PC-9 (cell line): ENCODE measurements around the gene ANKRD39. TPM values are rescaled to one million over a fixed set of nuclear protein-coding genes. Genes with fewer than 3 reads are reported as not detected.
A peak's percentile ranks its signal among the peaks of the same experiment; 100 is the strongest.

Experiments used
- Bru-seq: library from RNA; stranded (reverse); fragments of 400-500 nt; gene quantifications from one replicate; lab custom pipeline; 2021; lab: Mats Ljungman, UMichigan
- BruChase-seq, 2 experiments: library from RNA; stranded (reverse); fragments of 400-500 nt; gene quantifications; one replicate each; lab custom pipeline; 2021; lab: Mats Ljungman, UMichigan
- BruUV-seq: library from RNA; stranded (reverse); fragments of 400-500 nt; replicated peaks from 2 replicates; lab custom pipeline; 2021; lab: Mats Ljungman, UMichigan
- CTCF ChIA-PET: fragments of 300-600 bp; sonication (Branson Sonifier 250); formaldehyde crosslinking; loops from one replicate; lab custom pipeline; 2022; ENCODE audit warnings: antibody characterized with exemption; lab: Charles Lee
- POLR2A ChIA-PET: fragments of 300-600 bp; sonication (Branson Sonifier 250); formaldehyde crosslinking; loops from one replicate; lab custom pipeline; 2022; ENCODE audit warnings: antibody characterized with exemption; ENCODE audit not compliant: unreplicated experiment; lab: Charles Lee
- DNase-seq, 2 experiments: peaks; one replicate each; pipeline versions ENCODE4 v3.0.0 to v3.0.0-alpha.2; 2015 to 2022; ENCODE audit warnings: mixed read lengths in 1 of 2
- H2AFZ ChIP-seq: fragments of 200-600 bp; sonication (generic); 2 replicates; pipeline ENCODE4 v1.8.1; 2017; ENCODE audit warnings: antibody characterized with exemption
- H3F3A ChIP-seq: fragments of 200-600 bp; sonication (generic); 2 replicates; pipeline ENCODE4 v1.8.1; 2017; ENCODE audit warnings: antibody characterized with exemption, mild to moderate bottlenecking, low read depth; ENCODE audit not compliant: insufficient read depth
- H3K27ac ChIP-seq: fragments of 200-600 bp; sonication (generic); 2 replicates; pipeline ENCODE4 v1.6.1; 2016; ENCODE audit warnings: mixed run types
- H3K27me3 ChIP-seq: fragments of 200-600 bp; sonication (generic); 2 replicates; pipeline ENCODE4 v1.6.1; 2016; ENCODE audit warnings: low read depth, mixed run types; ENCODE audit not compliant: insufficient read depth
- H3K36me3 ChIP-seq: fragments of 200-600 bp; sonication (generic); 2 replicates; pipeline ENCODE4 v1.6.1; 2016; ENCODE audit warnings: low read depth, mixed run types
- H3K4me1 ChIP-seq: fragments of 200-600 bp; sonication (generic); replicated peaks from 2 replicates; pipeline ENCODE4 v1.6.1; 2016; ENCODE audit warnings: mixed run types; ENCODE audit not compliant: insufficient read depth
- H3K4me2 ChIP-seq: fragments of 200-600 bp; sonication (generic); 2 replicates; pipeline ENCODE4 v1.6.1; 2017; ENCODE audit warnings: mixed run types
- H3K4me3 ChIP-seq: fragments of 200-600 bp; sonication (generic); 2 replicates; pipeline ENCODE4 v1.6.1; 2016; ENCODE audit warnings: mixed run types
- H3K79me2 ChIP-seq: fragments of 200-600 bp; sonication (generic); 2 replicates; pipeline ENCODE4 v1.6.1; 2017; ENCODE audit warnings: low read depth, mixed run types
- H3K9me2 ChIP-seq: fragments of 200-600 bp; sonication (generic); 2 replicates; pipeline ENCODE4 v1.8.1; 2017; ENCODE audit warnings: mild to moderate bottlenecking; ENCODE audit not compliant: insufficient read depth
- H3K9me3 ChIP-seq: fragments of 200-600 bp; sonication (generic); 2 replicates; pipeline ENCODE4 v1.8.1; 2016; ENCODE audit warnings: low read depth; ENCODE audit not compliant: insufficient read depth
- H4K20me1 ChIP-seq: fragments of 200-600 bp; sonication (generic); 2 replicates; pipeline ENCODE4 v1.8.1; 2017; ENCODE audit not compliant: insufficient read depth
- CTCF ChIP-seq: fragments of 200-600 bp; sonication (generic); conservative IDR thresholded peaks from 2 replicates; pipeline ENCODE4 v1.6.1; 2017; ENCODE audit warnings: mixed run types, antibody characterized with exemption, mild to moderate bottlenecking, moderate library complexity
- EZH2 ChIP-seq: fragments of 200-600 bp; sonication (generic); IDR thresholded peaks from 2 replicates; pipeline ENCODE4 v1.8.0; 2017; ENCODE audit warnings: antibody characterized with exemption, low read depth
- intact Hi-C: fragments of 100-400 bp; cut with micrococcal nuclease; formaldehyde crosslinking; loops from one replicate; pipeline ENCODE4 v1.10.0; 2022; ENCODE audit not compliant: unreplicated experiment
- long read RNA-seq: library from polyadenylated mRNA; stranded (forward); transcript quantifications from one replicate; pipeline ENCODE4 v2.0.0, GENCODE V29; 2022
- total RNA-seq: library from RNA; stranded (reverse); gene quantifications from 2 replicates; pipeline ENCODE4 v1.2.3, GENCODE V29; 2021

ANKRD39 gene
- 19.0 and 23.2 TPM in 2 replicates for total RNA-seq
- percentile 62 among the genes with signal in this experiment for Bru-seq, nascent RNA
- BruChase-seq, experiment 1, labeled RNA remaining after a 2-hour chase: percentile 55 among the genes with signal in this experiment
- BruChase-seq, experiment 2, labeled RNA remaining after a 6-hour chase: percentile 56 among the genes with signal in this experiment
- long read RNA-seq, transcript ANKRD39-201 (4 exons, 976 nt): major isoform, 46 of 47 reads
- long read RNA-seq, partial matches to known transcripts: 1 of 47 reads
- long read RNA-seq, other reads (novel, unspliced or antisense): 0 of 47 reads

GRCh38 chr2:96857667-96858372 is at the start of gene ANKRD39:
ANKRD39 (minus strand) TSS chr2:96858016; CDS start chr2:96857987, 29 bp downstream.
- peak; percentile 95 to 100 for DNase-seq
- Histone ChIP-seq H2AFZ (peak within 1 kb of the TSS; percentile 94), H3K9me3 (no peaks in the 10 kb centered on the region), H3K36me3 (0 out of 2 replicates have a peak, but pooled peaks cover 11% of the 10 kb centered on the region), H3K27ac (no peak within 1 kb of the TSS), H3K9me2 (no peaks in the 10 kb centered on the region), H3K4me2 (peak within 1 kb of the TSS; percentile 87), H3F3A (peaks cover 15% of the 10 kb centered on the region; the same call in 1 of the 2 replicates), H3K4me3 (peak within 1 kb of the TSS; percentile 72), H3K79me2 (peaks cover 20% of the 10 kb centered on the region; the same call in 1 of the 2 replicates), H3K27me3 (no peaks in the 10 kb centered on the region), H4K20me1 (no peaks in the 10 kb centered on the region; the same call in 1 of the 2 replicates), H3K4me1 (peaks cover 10% of the 10 kb centered on the region)
- no peak for TF ChIP-seq EZH2
- TF ChIP-seq CTCF: peak; percentile 48
- POLR2A ChIA-PET: interaction anchor here (0.6 to 1.4 kb wide), 5 partner anchors 15 to 1826 kb away, joined by 3 to 32 read pairs (median 4); no protein-coding TSS in a partner anchor
- no TSS peak for BruUV-seq
- CTCF ChIA-PET: interaction anchor here (0.7 to 2.0 kb wide), 14 partner anchors 9 to 308 kb away, joined by 3 to 36 read pairs (median 5); no protein-coding TSS in a partner anchor
- intact Hi-C loops: loop anchor here (1.0 to 5.0 kb wide), 6 partner anchors 11 to 102 kb away; partner anchors contain the start of gene CNNM3

GRCh38 chr2:96906729-96907114 is 48.9 kb upstream of the ANKRD39 start:
- H3K4me1 ChIP-seq: 0 out of 2 replicates have a peak, but pooled peaks cover 3% of the 10 kb centered on the region
- BruUV-seq: no TSS peak
- H3K4me2 ChIP-seq: no peak overlapping the region
- H3F3A ChIP-seq: peaks cover 4% of the 10 kb centered on the region; the same call in 1 of the 2 replicates
- no peaks in the 10 kb centered on the region for H3K9me3 ChIP-seq
- H4K20me1 ChIP-seq: no peaks in the 10 kb centered on the region
- no peak overlapping the region for H3K27ac ChIP-seq
- ChIA-PET CTCF (no interaction called here), POLR2A (no interaction called here)
- H3K79me2 ChIP-seq: no peaks in the 10 kb centered on the region
- intact Hi-C loops: no loop called here
- no peaks in the 10 kb centered on the region for H3K36me3 ChIP-seq
- no peak overlapping the region for H2AFZ ChIP-seq
- H3K9me2 ChIP-seq: no peaks in the 10 kb centered on the region
- TF ChIP-seq CTCF: no peak
- TF ChIP-seq EZH2: no peak
- H3K27me3 ChIP-seq: no peaks in the 10 kb centered on the region
- peak in 1 of 2 experiments; percentile 20 for DNase-seq
- no peak overlapping the region for H3K4me3 ChIP-seq

GRCh38 chr2:96903815-96904214 is 46.0 kb upstream of the ANKRD39 start:
- Histone ChIP-seq H3K4me1 (peaks cover 10% of the 10 kb centered on the region), H3K27ac (no peak overlapping the region), H4K20me1 (no peaks in the 10 kb centered on the region), H3K9me3 (no peaks in the 10 kb centered on the region), H3F3A (peaks cover 4% of the 10 kb centered on the region; the same call in 1 of the 2 replicates), H3K4me2 (no peak overlapping the region), H3K4me3 (no peak overlapping the region), H3K79me2 (no peaks in the 10 kb centered on the region), H3K9me2 (no peaks in the 10 kb centered on the region), H3K36me3 (no peaks in the 10 kb centered on the region), H3K27me3 (no peaks in the 10 kb centered on the region), H2AFZ (0 out of 2 replicates have a peak overlapping the region, but pooled peaks have one; percentile 4)
- intact Hi-C loops: no loop called here
- CTCF ChIA-PET: no interaction called here
- TF ChIP-seq CTCF (no peak; the same call in 1 of the 2 replicates), EZH2 (no peak)
- POLR2A ChIA-PET: interaction anchor here (0.7 kb wide), 1 partner anchor 144 kb away, joined by 10 read pairs; no protein-coding TSS in a partner anchor
- peak in 1 of 2 experiments; percentile 25 for DNase-seq
- no TSS peak for BruUV-seq
